ENCODE results near the gene MYO10. TPM values are rescaled to one million over a fixed set of nuclear protein-coding genes. Genes with fewer than 3 reads are reported as not detected.

Gene MYO10
- total and polyA plus RNA-seq, 2 of the 8 experiments (the other 6 are each of a cell fraction or from before 2014, with no cell fraction given): 21.5 to 107 TPM

DNA sequence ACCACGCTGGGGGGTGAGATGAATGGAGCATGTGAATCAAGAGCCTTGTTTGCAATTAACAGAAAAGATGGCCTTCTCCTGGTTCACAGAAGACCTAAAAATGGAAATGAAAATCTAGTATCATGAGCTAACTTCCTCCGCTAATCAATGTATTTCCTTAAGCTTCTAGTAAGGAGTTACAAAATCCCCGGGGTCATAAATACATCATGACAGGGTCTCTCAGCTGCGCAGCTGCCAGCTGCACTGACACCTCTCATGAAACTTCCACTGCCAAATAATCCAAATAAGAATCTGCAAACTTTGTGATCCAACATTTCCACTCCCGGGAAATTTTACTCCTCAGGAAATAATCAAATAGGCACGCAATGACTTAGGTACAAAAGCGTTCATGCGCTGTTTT lies 11.9 kb downstream of the MYO10 start:
- Histone ChIP-seq H2BK12ac (ENCODE audit: low read depth, low read length) (no peak overlapping the region), H2BK5ac (ENCODE audit: low read depth, low read length) (no peak overlapping the region), H3K79me1 (ENCODE audit: low read depth, low read length) (no peaks in the 10 kb centered on the region), H3K4me3 (ENCODE audit: extremely low read depth in 1 of 4, insufficient read depth in 2 of 4, low read depth in 3 of 4, low read length in 4 of 4) (no peak overlapping the region), H3K23me2 (ENCODE audit: low read depth, low read length) (no peaks in the 10 kb centered on the region), H3K4ac (replicated peaks; ENCODE audit: insufficient read length, low read depth, low read length) (no peak overlapping the region), H3K14ac (ENCODE audit: insufficient read length) (no peak overlapping the region), H3K56ac (replicated peaks; ENCODE audit: insufficient read length, low read depth, low read length) (no peak overlapping the region), H2AK5ac (ENCODE audit: low read depth, low read length) (no peak overlapping the region), H3K36me3 (ENCODE audit: control insufficient read depth in 2 of 4, insufficient read depth in 4 of 4, low read length in 3 of 4) (no peaks in the 10 kb centered on the region), H3K27me3 (replicated peaks in 1 of 4; ENCODE audit: control insufficient read depth in 3 of 4, extremely low read depth in 1 of 4, insufficient read depth in 3 of 4, low read length in 3 of 4) (no peaks in the 10 kb centered on the region), H3K4me2 (ENCODE audit: insufficient read depth in 1 of 2, low read depth in 2 of 2, low read length in 2 of 2) (no peak overlapping the region), H3K79me2 (ENCODE audit: control insufficient read depth in 1 of 2, insufficient read depth in 2 of 2, low read length in 2 of 2) (peaks cover under 1 to 75% of the 10 kb centered on the region in 2 experiments; a peak in 2 of 4 replicates), H4K91ac (replicated peaks; ENCODE audit: insufficient read length, low read length) (no peak overlapping the region), H3K9ac (replicated peaks in 1 of 4; ENCODE audit: extremely low read depth in 1 of 4, low read depth in 3 of 4, low read length in 3 of 4) (no peak overlapping the region), H3K27ac (ENCODE audit: low read depth, low read length) (no peak overlapping the region), H4K5ac (ENCODE audit: insufficient read length, low read depth, low read length) (no peak overlapping the region), H3K18ac (ENCODE audit: extremely low read depth, low read length) (no peak overlapping the region), H2AFZ (ENCODE audit: low read length) (no peak overlapping the region), H4K20me1 (replicated peaks in 1 of 2; ENCODE audit: control insufficient read depth in 1 of 2, insufficient read depth in 2 of 2, low read length in 2 of 2) (peaks cover 0 to 3% of the 10 kb centered on the region in 2 experiments), H3K4me1 (replicated peaks in 1 of 4; ENCODE audit: control insufficient read depth in 3 of 4, insufficient read depth in 4 of 4, low read length in 3 of 4) (no peaks in the 10 kb centered on the region), H4K8ac (ENCODE audit: extremely low read depth, insufficient read depth, low read length) (no peak overlapping the region), H2BK120ac (replicated peaks; ENCODE audit: low read depth, low read length) (no peak overlapping the region), H3K23ac (ENCODE audit: insufficient read length) (no peak overlapping the region), H3K9me3 (ENCODE audit: insufficient read depth in 2 of 2, low read depth in 1 of 2, low read length in 1 of 2) (no peaks in the 10 kb centered on the region), H2BK15ac (ENCODE audit: low read length) (no peak overlapping the region), H2BK20ac (ENCODE audit: low read length) (no peak overlapping the region)
- no peak for DNase-seq (ENCODE audit: low read depth in 1 of 2, low spot score in 2 of 2)
- FAIRE-seq: no peak
- POLR2A ChIA-PET (ENCODE audit: partially characterized antibody): no interaction called here
- TF ChIP-seq FOSL1 (IDR thresholded peaks at IDR 0.05; ENCODE audit: insufficient read depth, low read depth, low read length) (no peak), MAFK (IDR thresholded peaks at IDR 0.05; ENCODE audit: low read depth, low read length) (no peak), NANOG (IDR thresholded peaks at IDR 0.05; ENCODE audit: insufficient read depth, low read depth, low read length, poor library complexity, severe bottlenecking) (no peak), CHD2 (IDR thresholded peaks at IDR 0.05; ENCODE audit: low read length) (no peak), CEBPB (IDR thresholded peaks at IDR 0.05; ENCODE audit: low read depth, low read length) (no peak)
- 93% methylated on average over 8 of the region's 8 CpGs; no CpG with 5 or more reads in 1 of the 2 experiments for WGBS, 2 experiments (ENCODE audit: extremely low coverage in 1 of 2, insufficient coverage in 1 of 2, insufficient read length in 1 of 2, insufficient replicate concordance in 2 of 2, low coverage in 1 of 2, low lambda C conversion rate in 2 of 2, missing lambda C conversion rate in 1 of 2)
- CTCF ChIA-PET (ENCODE audit: partially characterized antibody): interaction anchor here (1.0 to 1.5 kb wide), 4 partner anchors 9 to 266 kb away, joined by 3 read pairs; no protein-coding TSS in a partner anchor
